ENCODE results near the gene TMEM132C.

The TMEM132C gene

DNA sequence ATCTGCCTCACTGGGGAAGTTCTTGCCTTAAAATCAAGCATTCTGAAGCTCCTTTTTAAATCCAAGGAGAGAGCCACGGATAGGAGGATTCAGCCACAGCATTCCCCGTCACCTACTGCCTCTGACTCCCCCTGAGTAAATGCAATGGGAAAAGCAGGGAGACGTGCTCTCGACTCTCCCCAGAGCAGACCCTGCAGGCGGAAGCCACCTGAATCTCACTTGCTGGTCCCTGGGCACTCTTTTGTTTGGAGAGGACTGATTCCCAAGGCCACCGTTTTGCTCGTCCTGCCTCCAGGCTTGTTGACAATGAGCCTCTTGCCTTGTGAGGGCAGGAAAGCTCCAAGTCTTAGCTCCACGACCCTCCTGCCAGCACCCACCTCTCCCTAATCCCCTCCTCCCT lies 352.3 kb downstream of the TMEM132C start:
- no peak for DNase-seq

DNA sequence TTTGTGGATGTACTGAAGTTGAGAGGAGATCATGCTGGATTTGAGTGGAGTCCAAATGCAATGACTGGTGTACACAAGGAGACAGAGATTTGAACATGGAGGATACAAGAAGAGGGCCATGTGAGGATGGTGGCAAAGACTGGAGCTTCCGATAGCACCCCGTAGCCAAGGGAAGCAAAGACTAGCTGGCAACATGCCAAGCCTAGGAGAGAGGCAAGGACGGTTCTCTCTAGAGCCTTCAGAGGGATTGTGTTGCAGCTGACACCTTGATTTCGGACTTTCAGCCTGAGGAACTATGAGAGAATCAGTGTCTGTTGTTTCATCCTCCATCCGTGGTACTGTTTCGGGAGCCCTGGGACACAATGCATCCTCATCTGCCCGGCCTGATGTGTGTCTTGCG lies 354.3 kb downstream of the TMEM132C start:
- no peak for DNase-seq

DNA sequence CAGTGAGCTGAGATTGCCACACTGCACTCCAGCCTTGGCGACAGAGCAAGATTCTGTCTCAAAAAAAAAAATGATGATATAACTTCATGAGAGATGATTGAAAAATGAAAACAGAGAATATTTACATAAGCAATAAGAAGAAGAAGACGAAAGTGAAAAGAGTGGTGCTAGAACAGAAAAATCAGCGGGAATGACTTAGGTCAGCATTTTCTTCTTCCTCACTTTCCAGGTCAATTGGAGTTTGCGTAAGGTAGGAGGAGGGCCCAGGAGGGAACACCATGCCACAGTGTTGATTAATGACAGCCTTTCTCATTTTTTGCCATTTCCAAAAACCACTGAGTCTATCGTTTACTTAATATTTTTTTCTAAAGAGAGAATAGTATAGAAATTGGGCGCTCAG lies 356.8 kb downstream of the TMEM132C start:
- no peak for DNase-seq

DNA sequence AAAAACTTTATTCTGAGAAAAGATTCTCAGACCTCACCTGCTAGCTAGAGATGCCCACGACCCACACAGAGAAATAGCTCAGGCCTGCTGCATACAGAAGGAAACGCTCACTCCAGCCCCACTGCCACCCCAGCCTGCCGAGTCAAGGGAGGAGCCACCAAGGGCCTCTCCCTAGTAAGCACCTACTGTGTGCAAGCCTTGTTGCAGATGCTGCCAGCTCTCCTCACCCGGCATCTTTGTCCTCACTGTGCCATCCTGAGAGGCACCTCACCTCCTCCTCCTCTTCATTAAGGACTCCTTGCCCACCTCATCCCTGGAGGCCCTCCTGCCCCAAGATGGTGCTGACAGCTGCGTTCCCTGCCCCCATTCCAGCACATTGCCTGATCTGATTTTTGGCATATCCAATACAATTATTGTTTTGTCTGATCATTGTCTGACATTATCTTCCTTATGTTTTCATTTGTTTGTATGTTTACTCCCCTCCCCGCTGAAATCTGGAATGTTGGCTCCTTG lies 359.9 kb downstream of the TMEM132C start:
- DNase-seq: no peak

GRCh38 chr12:128627659-128628058 lies 360.7 kb downstream of the TMEM132C start:
- DNase-seq: no peak

GRCh38 chr12:128629979-128630378 lies 363.0 kb downstream of the TMEM132C start:
- no peak for DNase-seq

DNA sequence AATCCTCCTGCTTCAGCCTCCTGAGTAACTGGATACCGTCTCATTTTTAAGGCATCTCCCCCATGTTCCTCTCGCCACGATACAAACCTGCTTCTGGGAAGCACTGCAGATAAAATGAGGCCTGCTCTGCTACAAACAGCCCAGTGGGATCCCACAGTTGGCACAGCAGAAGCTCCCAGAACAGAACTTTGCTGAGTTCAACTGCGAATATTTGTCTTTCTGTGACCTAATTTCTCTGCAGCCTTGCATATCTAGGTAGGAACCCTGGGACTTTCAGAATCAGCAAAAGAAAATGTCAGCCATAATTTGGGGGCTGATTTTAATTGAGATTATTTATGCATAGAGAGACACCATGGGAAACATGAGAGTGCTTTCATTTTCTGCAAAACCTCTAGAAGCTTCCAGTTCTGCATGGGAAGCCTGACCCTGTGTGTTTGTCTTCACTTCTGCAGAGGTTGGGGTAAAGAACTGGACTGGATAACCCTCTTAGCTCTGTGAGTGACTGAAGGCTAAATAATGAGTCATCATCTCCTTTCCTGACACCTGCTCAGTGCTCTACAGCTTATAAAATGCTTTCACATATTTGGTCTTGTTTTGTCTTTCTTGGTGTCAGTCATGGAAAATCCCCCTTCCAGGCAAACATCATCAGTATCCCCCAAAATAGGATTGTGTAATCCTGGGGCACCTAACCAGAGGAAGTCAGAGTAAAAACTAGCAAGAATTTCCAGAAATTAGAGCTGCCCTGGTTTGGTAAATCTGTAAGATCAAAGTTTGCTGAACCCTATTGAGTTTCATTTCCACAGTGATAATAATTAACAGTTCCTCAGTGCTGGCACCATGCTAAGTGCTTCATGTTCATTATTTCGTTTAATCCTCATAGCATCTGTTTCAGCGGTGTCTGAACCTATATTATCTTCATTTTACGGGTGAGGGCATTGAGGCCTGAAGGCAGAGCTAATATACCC lies 371.0 kb downstream of the TMEM132C start:
- no peak for DNase-seq

GRCh38 chr12:128639089-128639488 lies 372.1 kb downstream of the TMEM132C start:
- no peak for DNase-seq

DNA sequence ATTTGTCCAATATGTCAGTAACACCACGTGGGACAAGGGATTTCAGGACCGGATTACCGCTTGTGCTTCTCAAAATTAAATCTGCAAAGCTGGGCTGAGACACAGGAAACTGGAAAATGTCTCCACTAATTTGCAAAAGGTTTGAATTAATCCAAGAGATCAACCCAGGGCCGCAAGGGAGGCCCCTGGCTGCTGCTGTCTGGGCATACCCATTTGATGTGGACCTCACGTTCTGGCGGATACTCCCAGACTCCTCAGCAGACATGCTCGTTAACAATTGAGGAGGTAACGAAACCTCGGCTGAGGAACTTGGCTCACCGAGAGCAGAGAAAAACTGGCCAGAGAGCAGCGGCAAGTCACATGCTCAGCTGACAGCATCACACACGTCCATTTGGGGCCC lies 376.2 kb downstream of the TMEM132C start:
- DNase-seq: no peak

GRCh38 chr12:128644664-128645296 lies 377.8 kb downstream of the TMEM132C start:
- DNase-seq: no peak

- DNase-seq: no peak
Measured at GRCh38 chr12:128649902-128650301, 382.9 kb downstream of the TMEM132C start.

GRCh38 chr12:128652136-128652751 lies 385.3 kb downstream of the TMEM132C start:
- no peak for DNase-seq

DNA sequence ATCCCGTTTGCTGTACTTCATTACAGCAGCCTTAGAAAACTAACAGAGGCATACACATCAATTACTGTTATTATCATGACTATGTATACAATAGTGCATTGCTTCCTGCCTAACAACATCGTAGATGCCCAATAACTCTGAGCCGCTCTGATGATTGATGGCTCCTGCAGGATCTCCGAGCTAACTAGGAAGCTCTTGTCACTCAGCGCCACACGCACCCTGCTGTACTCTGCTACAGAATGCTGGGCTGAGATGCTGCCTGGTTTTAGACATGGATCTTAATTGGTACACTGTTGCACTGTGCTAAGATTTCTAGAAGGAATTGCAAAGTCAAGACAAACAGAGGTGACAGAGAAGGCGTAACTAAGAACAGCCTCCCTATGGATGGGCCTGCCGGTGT lies 387.5 kb downstream of the TMEM132C start:
- no peak for DNase-seq

DNA sequence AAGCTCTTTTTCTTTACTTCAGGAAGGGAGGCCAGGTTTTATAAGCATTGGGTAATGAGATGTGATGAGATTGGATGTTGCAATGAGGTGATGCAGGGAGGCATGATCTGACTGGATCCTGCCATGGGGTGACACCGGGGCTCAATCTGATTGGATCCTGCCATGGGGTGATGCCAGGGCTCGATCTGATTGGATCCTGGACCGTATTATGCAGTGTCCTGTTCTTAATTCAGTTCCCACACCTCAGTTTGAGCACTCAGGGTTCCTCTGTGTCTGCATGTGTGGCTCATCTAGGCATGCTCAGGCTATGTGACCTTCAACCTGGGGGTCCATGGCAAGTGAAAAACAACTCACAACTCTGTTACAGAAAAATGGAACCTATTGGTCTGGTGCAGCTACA lies 390.4 kb downstream of the TMEM132C start:
- DNase-seq: no peak

DNA sequence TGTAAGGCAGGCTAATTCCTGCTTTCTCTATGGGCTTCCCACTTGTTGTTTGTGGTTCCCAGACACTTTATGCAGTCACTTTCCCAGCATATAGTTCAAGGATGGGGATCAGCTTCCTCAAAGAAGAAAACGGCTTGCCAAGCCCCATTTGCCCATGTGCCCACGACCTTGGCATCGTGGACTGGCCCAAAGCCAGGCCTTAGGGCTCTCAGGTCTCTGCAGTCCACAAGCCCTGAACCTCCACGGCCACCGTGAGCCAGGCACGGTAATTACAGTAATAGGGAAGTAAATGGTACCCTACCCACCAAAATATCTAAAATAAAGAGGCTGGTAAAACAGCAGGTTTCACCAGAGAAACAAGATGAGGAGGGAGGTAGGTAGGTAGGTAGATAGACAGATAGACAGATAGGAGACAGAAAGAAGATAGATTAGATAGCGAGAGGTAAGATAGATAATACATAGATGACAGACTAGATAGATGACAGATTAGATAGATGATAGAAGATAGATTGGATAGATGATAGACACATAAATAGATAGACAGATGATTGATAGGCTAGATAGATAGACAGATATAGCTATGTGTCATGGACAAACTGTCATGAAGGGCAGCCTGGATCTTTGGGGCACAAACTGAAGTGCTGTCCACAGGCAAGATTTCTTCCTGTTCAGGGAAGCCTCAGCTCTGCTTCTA lies 393.7 kb downstream of the TMEM132C start:
- peak; percentile 43 for DNase-seq

- peak; percentile 44 for DNase-seq
Measured at GRCh38 chr12:128661226-128661569, 394.2 kb downstream of the TMEM132C start.

- peak; percentile 79 for DNase-seq
Measured at GRCh38 chr12:128662101-128662500, 395.1 kb downstream of the TMEM132C start.

DNA sequence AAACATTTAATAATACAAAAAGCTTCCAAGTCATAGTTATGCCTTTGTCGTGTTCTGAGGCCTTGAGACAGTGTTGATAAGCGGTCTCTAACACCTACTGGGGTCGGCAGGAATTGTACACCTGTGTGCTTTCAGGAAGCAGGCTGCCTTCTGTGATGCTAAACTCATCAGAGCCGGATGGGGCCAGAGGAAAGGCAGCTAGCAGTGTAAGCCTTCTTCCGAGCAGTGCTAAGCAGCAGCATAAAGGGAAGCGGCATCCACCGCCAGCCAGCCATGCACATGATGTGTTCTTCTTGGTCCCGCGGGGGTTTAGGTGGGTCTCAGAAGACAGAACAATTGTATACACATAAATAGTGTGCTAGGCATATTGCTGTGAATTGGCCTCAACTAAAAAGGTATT lies 397.5 kb downstream of the TMEM132C start:
- DNase-seq: no peak

DNA sequence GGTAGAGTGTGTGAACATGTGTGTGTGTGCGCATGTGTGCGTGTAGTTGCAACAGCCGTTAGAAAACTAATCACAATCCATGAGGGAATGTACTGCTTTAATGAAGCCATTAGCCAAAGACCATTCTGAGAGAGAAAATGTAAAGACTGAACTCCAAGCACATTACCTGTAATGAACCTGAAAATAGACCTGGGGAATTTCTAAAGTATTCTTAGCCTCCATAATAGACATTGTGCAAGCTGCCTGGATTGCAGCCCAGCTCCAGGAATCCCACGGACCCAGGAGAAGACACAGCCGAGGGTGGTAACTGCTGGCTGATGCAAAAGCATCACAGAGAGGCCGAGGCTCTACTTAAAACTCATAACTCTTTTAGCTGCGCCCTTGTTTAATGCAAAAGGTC lies 400.2 kb downstream of the TMEM132C start:
- DNase-seq: no peak

GRCh38 chr12:128671528-128672042 lies 404.6 kb downstream of the TMEM132C start:
- no peak for DNase-seq

- DNase-seq: no peak
Measured at GRCh38 chr12:128672428-128672827, 405.5 kb downstream of the TMEM132C start.

GRCh38 chr12:128672893-128673292 lies 405.9 kb downstream of the TMEM132C start:
- DNase-seq: no peak

DNA sequence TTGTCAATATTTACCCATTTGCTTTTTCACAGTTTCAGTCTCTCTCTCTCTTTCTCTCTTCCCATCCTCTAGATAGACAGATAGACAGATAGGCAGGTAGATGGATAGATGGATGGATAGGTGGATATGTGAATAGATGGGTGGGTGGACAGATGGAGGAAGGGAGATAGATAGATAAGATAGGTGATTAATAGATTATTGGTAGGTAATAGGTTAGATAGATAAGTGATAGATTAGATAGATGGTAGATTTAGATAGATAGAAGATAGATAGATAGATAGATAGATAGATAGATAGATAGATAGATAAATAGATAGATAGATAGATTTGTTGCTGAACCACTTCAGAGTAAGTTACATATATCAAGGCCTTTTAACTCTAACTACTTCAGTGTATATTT lies 408.6 kb downstream of the TMEM132C start:
- no peak for DNase-seq
